HG02973 (cell line): ENCODE measurements around the gene COG8.
"Not testable (repeated sequence)": the region's sequence is repeated elsewhere in the genome, so short reads cannot be mapped to it uniquely, and the experiment has no call there.

Experiments
- ATAC-seq: cut with Tn5 transposase; IDR thresholded peaks from one replicate; pipeline ENCODE4 v1.9.1; 2021; ENCODE audit warnings: moderate library complexity; ENCODE audit not compliant: unreplicated experiment

COG8 gene

DNA sequence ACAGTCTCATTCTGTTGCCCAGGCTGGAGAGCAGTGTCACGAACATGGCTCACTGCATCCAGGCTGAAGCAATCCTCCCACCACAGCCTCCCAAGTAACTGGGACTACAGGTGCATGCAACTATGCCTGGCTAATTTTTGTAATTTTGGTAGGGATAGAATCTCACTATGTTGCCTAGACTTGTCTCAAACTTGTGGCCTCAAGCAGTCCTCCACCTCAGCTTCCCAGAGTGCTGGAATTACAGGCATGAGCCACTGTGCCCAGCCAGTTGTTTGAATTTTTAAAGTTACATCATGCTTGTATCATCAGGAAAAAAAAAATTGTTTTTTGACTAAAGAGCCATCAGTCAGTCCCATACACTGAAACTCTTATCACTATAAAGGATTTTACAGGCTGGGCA is 45.3 kb downstream of the COG8 start:
- ATAC-seq = no peak

DNA sequence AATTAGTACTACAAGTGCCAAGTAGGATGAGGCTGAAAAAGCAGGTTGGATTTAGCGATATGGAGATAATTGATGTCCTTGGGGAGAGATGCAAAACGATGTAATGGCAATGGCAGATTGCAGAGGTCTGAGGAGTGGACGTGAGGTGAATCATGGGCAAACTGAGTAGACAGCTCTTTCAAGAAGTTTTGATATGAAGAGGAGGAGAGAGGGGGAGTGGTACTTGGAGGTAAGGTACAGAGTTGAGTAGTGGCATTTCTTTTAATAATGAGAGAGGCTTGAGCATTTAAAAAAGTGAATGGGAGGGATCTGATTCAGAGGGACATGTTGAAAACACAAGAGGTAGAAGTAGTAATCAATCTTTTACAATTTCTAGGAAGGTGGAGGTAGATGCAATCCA is 46.0 kb downstream of the COG8 start:
- ATAC-seq = no peak

DNA sequence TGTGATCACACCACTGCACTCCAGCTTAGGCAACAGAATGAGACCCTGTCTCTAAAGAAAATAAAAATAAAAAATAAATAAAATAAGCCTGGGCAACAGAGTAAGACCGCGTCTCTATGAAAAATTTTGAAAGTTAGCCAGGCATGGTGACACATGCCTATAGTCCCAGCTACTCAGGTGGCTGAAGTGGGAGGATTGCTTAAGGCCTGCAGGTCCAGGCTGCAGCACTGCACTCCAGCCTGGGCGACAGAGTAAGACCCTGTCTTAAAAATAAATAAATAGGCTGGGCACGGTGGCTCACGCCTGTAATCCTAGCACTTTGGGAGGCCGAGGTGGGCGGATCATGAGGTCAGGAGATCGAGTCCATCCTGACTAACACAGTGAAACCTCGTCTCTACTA is 47.7 kb downstream of the COG8 start:
- not testable (repeated sequence) for ATAC-seq

DNA sequence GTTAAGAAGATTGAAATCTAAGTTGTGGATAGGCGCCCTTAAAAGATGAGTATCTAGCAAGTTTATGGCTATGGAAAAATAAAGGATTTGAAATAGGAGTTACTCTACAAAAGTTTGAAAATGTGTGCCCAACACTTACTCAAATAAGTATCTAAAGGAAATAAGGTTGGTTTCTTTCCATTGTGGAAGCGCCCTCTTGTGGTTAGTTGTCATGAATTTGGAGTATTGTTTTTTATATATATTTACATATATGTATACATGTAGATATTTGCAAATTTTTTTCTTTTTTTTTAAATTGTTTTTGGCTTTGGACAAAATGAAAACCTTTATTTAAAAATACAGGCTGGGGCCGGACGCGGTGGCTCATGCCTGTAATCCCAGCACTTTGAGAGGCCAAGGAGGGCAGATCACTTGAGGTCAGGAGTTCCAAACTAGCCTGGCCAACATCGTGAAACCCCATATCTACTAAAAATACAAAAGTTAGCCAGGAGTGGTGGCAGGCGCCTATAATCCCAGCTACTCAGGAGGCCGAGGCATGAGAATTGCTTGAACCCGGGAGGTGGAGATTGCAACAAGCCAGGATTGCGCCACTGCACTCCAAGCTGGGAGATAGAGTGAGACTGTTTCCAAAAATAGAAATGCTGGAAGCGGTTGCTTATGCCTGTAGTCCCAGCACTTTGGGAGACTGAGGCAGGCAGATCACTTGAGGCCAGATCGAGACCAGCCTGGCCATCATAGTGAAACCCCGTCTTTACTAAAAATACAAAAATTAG is 52.2 kb downstream of the COG8 start:
- ATAC-seq = no peak

DNA sequence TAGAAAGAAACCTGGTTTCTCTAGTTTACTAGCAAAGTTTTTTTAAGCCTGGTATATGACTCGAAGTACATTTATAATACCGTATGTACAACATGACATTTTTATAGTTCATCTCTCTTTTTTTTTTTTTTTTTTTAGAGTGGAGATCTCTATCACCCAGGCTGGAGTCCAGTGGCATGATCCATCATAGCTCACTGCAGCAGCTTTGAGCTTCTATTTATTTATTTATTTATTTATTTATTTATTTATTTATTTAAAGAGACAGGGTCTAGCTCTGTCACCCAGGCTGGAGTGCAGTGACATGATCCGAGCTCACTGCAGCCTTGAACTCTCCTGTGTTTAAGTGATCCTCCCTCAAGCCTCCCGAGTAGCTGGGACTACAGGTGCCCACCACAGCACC is 54.1 kb downstream of the COG8 start:
- no peak for ATAC-seq

DNA sequence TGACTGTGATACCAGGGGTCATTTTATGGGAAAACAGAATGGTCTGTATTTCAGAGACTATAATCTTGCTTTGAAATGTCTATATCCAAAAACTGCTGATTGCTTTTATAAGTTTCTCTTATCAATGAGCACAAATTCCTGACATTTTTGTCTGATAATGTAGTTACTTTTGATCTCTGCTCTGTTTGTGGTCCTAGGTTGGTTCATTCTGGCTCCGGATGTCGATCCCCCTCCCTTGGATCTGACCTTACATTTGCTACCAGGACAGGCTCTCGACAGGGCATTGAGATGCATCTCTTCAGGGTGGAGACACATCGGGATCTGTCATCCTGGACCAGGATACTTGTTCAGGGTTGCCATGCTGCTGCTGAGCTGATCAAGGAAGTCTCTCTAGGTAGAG is 55.5 kb downstream of the COG8 start:
- no peak for ATAC-seq

DNA sequence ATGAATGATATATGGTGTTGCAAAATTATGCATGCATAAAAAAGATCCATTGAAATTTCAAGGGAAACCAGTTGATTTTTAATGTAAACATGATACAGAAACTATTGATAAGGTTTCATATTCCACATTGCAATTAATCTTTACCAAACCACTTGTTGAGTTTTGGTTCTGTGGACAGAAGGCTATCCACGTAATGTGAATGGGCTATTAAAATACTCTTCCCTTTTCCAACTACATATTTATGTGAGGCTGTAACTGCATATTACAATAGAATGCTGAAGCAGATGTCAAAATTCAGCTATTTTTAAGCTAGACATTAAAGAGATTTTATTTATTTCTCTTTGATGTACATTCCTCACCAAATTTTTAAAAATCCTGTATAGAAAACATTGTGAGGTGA is 62.0 kb downstream of the COG8 start:
- no peak for ATAC-seq
